NCI-H1105 treated with DMSO at 0.1 percent for 48 hours (cell line): ENCODE data around the gene CTRB2.
"Not testable (repeated sequence)": the region's sequence is repeated elsewhere in the genome, so short reads cannot be mapped to it uniquely, and the experiment has no call there.

Experiments
- DNase-seq: peaks from one replicate; lab custom pipeline; 2025; lab: John Stamatoyannopoulos, UW

Gene CTRB2

GRCh38 chr16:75242436-75243078, 35.6 kb upstream of the CTRB2 start:
- DNase-seq: not testable (repeated sequence)

GRCh38 chr16:75241955-75242354, 35.0 kb upstream of the CTRB2 start:
- no peak for DNase-seq

GRCh38 chr16:75241412-75241811, 34.5 kb upstream of the CTRB2 start:
- no peak for DNase-seq

- not testable (repeated sequence) for DNase-seq
These were observed 33.7 kb upstream of the CTRB2 start for GRCh38 chr16:75240633-75241032.

- no peak for DNase-seq
These were observed 32.7 kb upstream of the CTRB2 start for GRCh38 chr16:75239542-75240122.

GRCh38 chr16:75238853-75239541, 32.0 kb upstream of the CTRB2 start:
- no peak for DNase-seq

- no peak for DNase-seq
These were observed 31.3 kb upstream of the CTRB2 start for GRCh38 chr16:75238132-75238852.

GRCh38 chr16:75237398-75238131, 30.6 kb upstream of the CTRB2 start:
- no peak for DNase-seq

- no peak for DNase-seq
These were observed 29.9 kb upstream of the CTRB2 start for GRCh38 chr16:75236736-75237397.

- no peak for DNase-seq
These were observed 29.3 kb upstream of the CTRB2 start for GRCh38 chr16:75236232-75236631.

- DNase-seq: no peak
These were observed 28.8 kb upstream of the CTRB2 start for GRCh38 chr16:75235721-75236193.

GRCh38 chr16:75234856-75235696, 28.1 kb upstream of the CTRB2 start:
- DNase-seq: no peak

- DNase-seq: no peak
These were observed 26.6 kb upstream of the CTRB2 start for GRCh38 chr16:75233611-75233938.

- no peak for DNase-seq
These were observed 24.6 kb upstream of the CTRB2 start for GRCh38 chr16:75231570-75231969.

GRCh38 chr16:75230471-75231110, 23.6 kb upstream of the CTRB2 start:
- DNase-seq: no peak

- DNase-seq: no peak
These were observed 22.4 kb upstream of the CTRB2 start for GRCh38 chr16:75229172-75230031.

GRCh38 chr16:75228143-75228976, 21.4 kb upstream of the CTRB2 start:
- DNase-seq: no peak
